CD4-positive, alpha-beta T cell treated with Interleukin-1 beta for 1 hour (primary cell): ENCODE measurements around the gene AQR.
"Not testable (repeated sequence)": the region's sequence is repeated elsewhere in the genome, so short reads cannot be mapped to it uniquely, and the experiment has no call there.

Experiments
- DNase-seq, 2 donors: peaks; one replicate each; pipeline ENCODE4 v3.0.0-alpha.2; 2020 to 2022

Gene AQR

GRCh38 chr15:34952481-34952880, 17.1 kb downstream of the AQR start:
- no peak for DNase-seq

GRCh38 chr15:34951993-34952392, 17.5 kb downstream of the AQR start:
- DNase-seq, result no peak

- no peak for DNase-seq
Observed at GRCh38 chr15:34944936-34945335, 24.6 kb downstream of the AQR start.

GRCh38 chr15:34943711-34944110, 25.8 kb downstream of the AQR start:
- DNase-seq, result no peak

- DNase-seq, result not testable (repeated sequence)
Observed at GRCh38 chr15:34943264-34943663, 26.3 kb downstream of the AQR start.

- no peak for DNase-seq
Observed at GRCh38 chr15:34942363-34942762, 27.2 kb downstream of the AQR start.

GRCh38 chr15:34941831-34942230, 27.7 kb downstream of the AQR start:
- DNase-seq, result no peak

- no peak for DNase-seq
Observed at GRCh38 chr15:34941185-34941698, 28.3 kb downstream of the AQR start.

- no peak for DNase-seq
Observed at GRCh38 chr15:34933432-34933975, 36.0 kb downstream of the AQR start.

- not testable (repeated sequence) for DNase-seq
Observed at GRCh38 chr15:34928349-34928748, 41.2 kb downstream of the AQR start.

GRCh38 chr15:34927726-34928125, 41.8 kb downstream of the AQR start:
- no peak for DNase-seq

- no peak for DNase-seq
Observed at GRCh38 chr15:34914317-34914716, 55.2 kb downstream of the AQR start.

- no peak for DNase-seq
Observed at GRCh38 chr15:34905047-34905446, 64.5 kb downstream of the AQR start.

- DNase-seq, result no peak
Observed at GRCh38 chr15:34904527-34904926, 65.0 kb downstream of the AQR start.

GRCh38 chr15:34900748-34901147, 68.8 kb downstream of the AQR start:
- no peak for DNase-seq

GRCh38 chr15:34896183-34896582, 73.4 kb downstream of the AQR start:
- DNase-seq, result no peak

- DNase-seq, result no peak
Observed at GRCh38 chr15:34893967-34894366, 75.6 kb downstream of the AQR start.

GRCh38 chr15:34892963-34893591, 76.5 kb downstream of the AQR start:
- DNase-seq, result no peak

GRCh38 chr15:34890424-34890823, 79.1 kb downstream of the AQR start:
- DNase-seq, result no peak

- DNase-seq, result no peak
Observed at GRCh38 chr15:34889476-34889875, 80.1 kb downstream of the AQR start.

GRCh38 chr15:34886134-34886533, 83.4 kb downstream of the AQR start:
- DNase-seq, result no peak

- DNase-seq, result no peak
Observed at GRCh38 chr15:34883633-34884032, 85.9 kb downstream of the AQR start.

GRCh38 chr15:34883042-34883441, 86.5 kb downstream of the AQR start:
- no peak for DNase-seq

- DNase-seq, result no peak
Observed at GRCh38 chr15:34879107-34879506, 90.4 kb downstream of the AQR start.

- DNase-seq, result no peak
Observed at GRCh38 chr15:34876640-34877039, 92.9 kb downstream of the AQR start.
